Measurements from ENCODE around the gene PPFIA1.

- TF ChIP-seq POLR2A (IDR thresholded peaks at IDR 0.05; ENCODE audit: low read length) (no peak), GATA1 (IDR thresholded peaks at IDR 0.05; ENCODE audit: low read depth, low read length) (no peak)
Observed at GRCh38 chr11:70326833-70327232, 56.3 kb downstream of the PPFIA1 start.
